HK-2 (cell line): ENCODE results near the gene CYB5R3.
"Not testable (repeated sequence)": the region's sequence is repeated elsewhere in the genome, so short reads cannot be mapped to it uniquely, and the experiment has no call there.

Experiments
- DNase-seq: peaks from one replicate; pipeline ENCODE4 v3.0.0-alpha.2; 2018; ENCODE audit not compliant: unreplicated experiment

CYB5R3 gene

GRCh38 chr22:42624551-42625106, 24.6 kb downstream of the CYB5R3 start:
- DNase-seq, result no peak

GRCh38 chr22:42623756-42624441, 25.3 kb downstream of the CYB5R3 start:
- DNase-seq, result no peak

GRCh38 chr22:42623301-42623751, 25.9 kb downstream of the CYB5R3 start:
- no peak for DNase-seq

- no peak for DNase-seq
These were observed 27.0 kb downstream of the CYB5R3 start for GRCh38 chr22:42622061-42622710.

- peak; percentile 82 for DNase-seq
These were observed 27.6 kb downstream of the CYB5R3 start for GRCh38 chr22:42621505-42622002.

GRCh38 chr22:42620084-42620483, 29.1 kb downstream of the CYB5R3 start:
- no peak for DNase-seq

- no peak for DNase-seq
These were observed 29.7 kb downstream of the CYB5R3 start for GRCh38 chr22:42619261-42620063.

- DNase-seq, result no peak
These were observed 31.8 kb downstream of the CYB5R3 start for GRCh38 chr22:42617155-42617983.

GRCh38 chr22:42615860-42616175, 33.4 kb downstream of the CYB5R3 start:
- not testable (repeated sequence) for DNase-seq

GRCh38 chr22:42615092-42615859, 33.9 kb downstream of the CYB5R3 start:
- peak; percentile 90 for DNase-seq

- DNase-seq, result peak; percentile 97
These were observed 34.7 kb downstream of the CYB5R3 start, which contains the start of gene POLDIP3 for GRCh38 chr22:42614312-42615091. POLDIP3 (minus strand) TSS chr22:42614883; CDS start chr22:42614857, 26 bp downstream.

- DNase-seq, result no peak
These were observed 35.3 kb downstream of the CYB5R3 start for GRCh38 chr22:42613872-42614301.

GRCh38 chr22:42612336-42612735, 36.9 kb downstream of the CYB5R3 start:
- DNase-seq, result no peak

GRCh38 chr22:42611051-42611450, 38.1 kb downstream of the CYB5R3 start:
- no peak for DNase-seq

- no peak for DNase-seq
These were observed 39.0 kb downstream of the CYB5R3 start for GRCh38 chr22:42610186-42610585.

GRCh38 chr22:42608823-42609361, 40.3 kb downstream of the CYB5R3 start:
- no peak for DNase-seq

GRCh38 chr22:42608136-42608822, 40.9 kb downstream of the CYB5R3 start:
- no peak for DNase-seq

GRCh38 chr22:42607641-42608040, 41.6 kb downstream of the CYB5R3 start:
- DNase-seq, result not testable (repeated sequence)

- DNase-seq, result no peak
These were observed 44.8 kb downstream of the CYB5R3 start for GRCh38 chr22:42604403-42604802.
